Activated CD4-positive, alpha-beta T cell treated with anti-CD3 and anti-CD28 coated beads for 4 hours (primary cell): ENCODE data around the gene ZCCHC13.
"Not testable (repeated sequence)": the region's sequence is repeated elsewhere in the genome, so short reads cannot be mapped to it uniquely, and the experiment has no call there.

Source experiments
- DNase-seq, 2 donors: peaks; one replicate each; pipeline ENCODE4 v3.0.0-alpha.2; 2020

Gene ZCCHC13

GRCh38 chrX:74304016-74304415 lies at the start of gene ZCCHC13:
TSS of gene ZCCHC13 (plus strand) at chrX:74304180. CDS start at chrX:74304267, 87 bp downstream.
- no peak for DNase-seq

GRCh38 chrX:74258111-74258510 lies 45.9 kb upstream of the ZCCHC13 start:
- not testable (repeated sequence) for DNase-seq

GRCh38 chrX:74259885-74260491 lies 44.0 kb upstream of the ZCCHC13 start:
- DNase-seq = no peak

- DNase-seq = no peak
Observed at GRCh38 chrX:74262452-74263209, 41.3 kb upstream of the ZCCHC13 start.

- no peak for DNase-seq
Observed at GRCh38 chrX:74270393-74270792, 33.6 kb upstream of the ZCCHC13 start.

GRCh38 chrX:74272230-74272629 lies 31.8 kb upstream of the ZCCHC13 start:
- no peak for DNase-seq

GRCh38 chrX:74274516-74274915 lies 29.5 kb upstream of the ZCCHC13 start:
- DNase-seq = no peak

GRCh38 chrX:74277320-74277719 lies 26.7 kb upstream of the ZCCHC13 start:
- no peak for DNase-seq

GRCh38 chrX:74277846-74278245 lies 26.1 kb upstream of the ZCCHC13 start:
- no peak for DNase-seq

- no peak for DNase-seq
Observed at GRCh38 chrX:74280759-74281158, 23.2 kb upstream of the ZCCHC13 start.

GRCh38 chrX:74284391-74284952 lies 19.5 kb upstream of the ZCCHC13 start:
- no peak for DNase-seq

- DNase-seq = no peak
Observed at GRCh38 chrX:74286950-74287740, 16.8 kb upstream of the ZCCHC13 start.

- DNase-seq = no peak
Observed at GRCh38 chrX:74291577-74291963, 12.4 kb upstream of the ZCCHC13 start.

- peak; percentile 79 to 81 for DNase-seq
Observed at GRCh38 chrX:74291964-74292807, 11.8 kb upstream of the ZCCHC13 start.

GRCh38 chrX:74292808-74293123 lies 11.2 kb upstream of the ZCCHC13 start:
- DNase-seq = no peak

- DNase-seq = peak; percentile 61 to 63
Observed at GRCh38 chrX:74293343-74293946, 10.5 kb upstream of the ZCCHC13 start.

- DNase-seq = no peak
Observed at GRCh38 chrX:74295101-74295500, 8.9 kb upstream of the ZCCHC13 start.

- no peak for DNase-seq
Observed at GRCh38 chrX:74297766-74298165, 6.2 kb upstream of the ZCCHC13 start.

- no peak for DNase-seq
Observed at GRCh38 chrX:74300869-74301268, 3.1 kb upstream of the ZCCHC13 start.

- DNase-seq = no peak
Observed at GRCh38 chrX:74318672-74319071, 14.7 kb downstream of the ZCCHC13 start.

- DNase-seq = not testable (repeated sequence)
Observed at GRCh38 chrX:74319321-74319720, 15.3 kb downstream of the ZCCHC13 start.

GRCh38 chrX:74321191-74321590 lies 17.2 kb downstream of the ZCCHC13 start:
- DNase-seq = no peak
